HG02642 (cell line): Measurements from ENCODE around the gene OR52M1.
"Not testable (repeated sequence)": the region's sequence is repeated elsewhere in the genome, so short reads cannot be mapped to it uniquely, and the experiment has no call there.

Source experiments
- ATAC-seq: cut with Tn5 transposase; IDR thresholded peaks from one replicate; pipeline ENCODE4 v1.9.1; 2021; ENCODE audit warnings: mild to moderate bottlenecking; ENCODE audit not compliant: unreplicated experiment, poor library complexity

Gene OR52M1

GRCh38 chr11:4544891-4545290, at the start of gene OR52M1:
Gene OR52M1, plus strand, starts transcription at chr11:4545191. Its CDS starts 0 bp downstream, at chr11:4545191.
- no peak for ATAC-seq

- ATAC-seq: no peak
Measured at GRCh38 chr11:4495487-4495886, 49.5 kb upstream of the OR52M1 start.

GRCh38 chr11:4495986-4496385, 49.0 kb upstream of the OR52M1 start:
- ATAC-seq: no peak

- no peak for ATAC-seq
Measured at GRCh38 chr11:4496557-4497248, 48.3 kb upstream of the OR52M1 start.

- no peak for ATAC-seq
Measured at GRCh38 chr11:4508886-4509285, 36.1 kb upstream of the OR52M1 start.

GRCh38 chr11:4511282-4512245, 33.4 kb upstream of the OR52M1 start:
- ATAC-seq: no peak

GRCh38 chr11:4514196-4514595, 30.8 kb upstream of the OR52M1 start:
- ATAC-seq: no peak

- ATAC-seq: no peak
Measured at GRCh38 chr11:4522339-4522738, 22.7 kb upstream of the OR52M1 start.

- ATAC-seq: no peak
Measured at GRCh38 chr11:4522752-4523151, 22.2 kb upstream of the OR52M1 start.

GRCh38 chr11:4523666-4524065, 21.3 kb upstream of the OR52M1 start:
- no peak for ATAC-seq

GRCh38 chr11:4527926-4528325, 17.1 kb upstream of the OR52M1 start:
- ATAC-seq: no peak

GRCh38 chr11:4531686-4532085, 13.3 kb upstream of the OR52M1 start:
- not testable (repeated sequence) for ATAC-seq

GRCh38 chr11:4539603-4540219, 5.3 kb upstream of the OR52M1 start:
- ATAC-seq: peak; percentile 80

- no peak for ATAC-seq
Measured at GRCh38 chr11:4541071-4541470, 3.9 kb upstream of the OR52M1 start.

GRCh38 chr11:4543561-4543960, 1.4 kb upstream of the OR52M1 start:
- no peak for ATAC-seq

GRCh38 chr11:4546878-4547277, 1.9 kb downstream of the OR52M1 start:
- ATAC-seq: no peak

GRCh38 chr11:4547416-4547815, 2.4 kb downstream of the OR52M1 start:
- ATAC-seq: no peak

GRCh38 chr11:4551346-4551979, 6.5 kb downstream of the OR52M1 start:
- ATAC-seq: no peak

GRCh38 chr11:4559527-4560440, 14.8 kb downstream of the OR52M1 start:
- ATAC-seq: no peak
